HepG2 (cell line): ENCODE results near the gene SLC13A3. TPM values are rescaled to one million over a fixed set of nuclear protein-coding genes. Genes with fewer than 3 reads are reported as not detected.

Source experiments
- ARHGAP35 ChIP-seq: sonication (generic); formaldehyde crosslinking; IDR thresholded peaks from 2 replicates; pipeline ENCODE4 v1.9.0; 2022; ENCODE audit warnings: mild to moderate bottlenecking, inconsistent platforms, moderate library complexity, missing genetic modification reagents, borderline replicate concordance
- CHD4 ChIP-seq: fragments of 200-600 bp; sonication (generic); IDR thresholded peaks from 2 replicates; pipeline ENCODE4 v1.7.0; 2017; ENCODE audit warnings: mild to moderate bottlenecking, low read length, borderline replicate concordance
- CREB3 ChIP-seq: sonication (generic); formaldehyde crosslinking; IDR thresholded peaks from 2 replicates; pipeline ENCODE4 v1.5.0; 2020; ENCODE audit warnings: missing genetic modification reagents
- DBP ChIP-seq: sonication (generic); formaldehyde crosslinking; IDR thresholded peaks from 2 replicates; pipeline ENCODE4 v1.4.0; 2020; ENCODE audit warnings: missing genetic modification reagents; ENCODE audit errors: not compliant biosample characterization
- GATAD1 ChIP-seq: IDR thresholded peaks from 2 replicates; pipeline ENCODE4 v1.6.1; 2016; ENCODE audit warnings: missing genetic modification reagents, missing compliant biosample characterization
- HOXA7 ChIP-seq: sonication (generic); formaldehyde crosslinking; IDR thresholded peaks from 2 replicates; pipeline ENCODE4 v1.8.1; 2022; ENCODE audit warnings: mild to moderate bottlenecking, missing genetic modification reagents, moderate library complexity
- HOXA9 ChIP-seq: sonication (generic); formaldehyde crosslinking; IDR thresholded peaks from 2 replicates; pipeline ENCODE4 v1.8.1; 2022; ENCODE audit warnings: missing genetic modification reagents, mild to moderate bottlenecking, moderate library complexity, borderline replicate concordance
- IRF2 ChIP-seq: IDR thresholded peaks from 2 replicates; pipeline ENCODE4 v1.6.1; 2018; ENCODE audit warnings: missing genetic modification reagents, missing compliant biosample characterization
- KDM1A ChIP-seq: IDR thresholded peaks from 2 replicates; pipeline ENCODE4 v1.6.1; 2016; ENCODE audit warnings: missing compliant biosample characterization
- KDM6A ChIP-seq: IDR thresholded peaks from 2 replicates; pipeline ENCODE4 v1.6.1; 2016; ENCODE audit warnings: low read depth
- KLF11 ChIP-seq: IDR thresholded peaks from 2 replicates; pipeline ENCODE4 v1.6.1; 2016; ENCODE audit warnings: missing compliant biosample characterization
- MEIS2 ChIP-seq: sonication (generic); formaldehyde crosslinking; IDR thresholded peaks from 2 replicates; pipeline ENCODE4 v1.9.0; 2021; ENCODE audit warnings: mild to moderate bottlenecking, missing genetic modification reagents
- MIER3 ChIP-seq: IDR thresholded peaks from 2 replicates; pipeline ENCODE4 v1.6.1; 2016; ENCODE audit warnings: missing compliant biosample characterization, borderline replicate concordance
- MNT ChIP-seq: fragments of 450-650 bp; IDR thresholded peaks from 2 replicates; pipeline ENCODE4 v1.6.1; 2016
- PTBP1 ChIP-seq: fragments of 200-400 bp; formaldehyde crosslinking; IDR thresholded peaks from 2 replicates; pipeline ENCODE4 v1.6.1; 2018; ENCODE audit warnings: low read length, low read depth; ENCODE audit not compliant: poor library complexity, severe bottlenecking
- SUZ12 ChIP-seq: fragments of 150-350 bp; IDR thresholded peaks from 2 replicates; pipeline ENCODE4 v1.6.1; 2014; ENCODE audit warnings: low read depth, low read length
- TEAD2 ChIP-seq: sonication (generic); formaldehyde crosslinking; IDR thresholded peaks from 2 replicates; pipeline ENCODE4 v1.9.0; 2021; ENCODE audit warnings: missing genetic modification reagents
- THAP7 ChIP-seq: sonication (generic); formaldehyde crosslinking; IDR thresholded peaks from 2 replicates; pipeline ENCODE4 v1.8.1; 2023; ENCODE audit warnings: mild to moderate bottlenecking, missing genetic modification reagents
- ZBTB1 ChIP-seq: sonication (generic); formaldehyde crosslinking; IDR thresholded peaks from 2 replicates; pipeline ENCODE4 v1.4.0; 2020; ENCODE audit warnings: missing genetic modification reagents, borderline replicate concordance
- ZC3H4 ChIP-seq: sonication (generic); formaldehyde crosslinking; IDR thresholded peaks from 2 replicates; pipeline ENCODE4 v1.4.0; 2020; ENCODE audit warnings: missing genetic modification reagents, borderline replicate concordance
- ZFP36L1 ChIP-seq: sonication (generic); formaldehyde crosslinking; IDR thresholded peaks from 2 replicates; pipeline ENCODE4 v1.8.0; 2022; ENCODE audit warnings: mild to moderate bottlenecking, missing genetic modification reagents, moderate library complexity
- ZMYM2 ChIP-seq: sonication (generic); formaldehyde crosslinking; IDR thresholded peaks from 2 replicates; pipeline ENCODE4 v1.8.0; 2022; ENCODE audit warnings: mild to moderate bottlenecking, missing genetic modification reagents
- ZNF496 ChIP-seq: sonication (generic); formaldehyde crosslinking; IDR thresholded peaks from 2 replicates; pipeline ENCODE4 v1.8.1; 2023; ENCODE audit warnings: mild to moderate bottlenecking, moderate library complexity, missing genetic modification reagents; ENCODE audit not compliant: insufficient replicate concordance
- ZNF629 ChIP-seq: sonication (generic); formaldehyde crosslinking; conservative IDR thresholded peaks from 2 replicates; pipeline ENCODE4 v1.5.0; 2020; ENCODE audit warnings: missing genetic modification reagents
- ZNF790 ChIP-seq: sonication (generic); formaldehyde crosslinking; IDR thresholded peaks from 2 replicates; pipeline ENCODE4 v1.8.0; 2022; ENCODE audit warnings: missing genetic modification reagents, mild to moderate bottlenecking, borderline replicate concordance
- ZNF841 ChIP-seq: sonication (generic); formaldehyde crosslinking; IDR thresholded peaks from 2 replicates; pipeline ENCODE4 v1.8.1; 2023; ENCODE audit warnings: missing genetic modification reagents, borderline replicate concordance
- ZNF879 ChIP-seq: sonication (generic); formaldehyde crosslinking; IDR thresholded peaks from 2 replicates; pipeline ENCODE4 v1.8.1; 2023; ENCODE audit warnings: missing genetic modification reagents
- ZNF883 ChIP-seq: sonication (generic); formaldehyde crosslinking; IDR thresholded peaks from 2 replicates; pipeline ENCODE4 v1.5.1; 2020; ENCODE audit warnings: mild to moderate bottlenecking, missing genetic modification reagents; ENCODE audit errors: not compliant biosample characterization
- polyA plus RNA-seq, 8 experiments: library from polyadenylated mRNA; depleted of rRNA in 3 of 8; stranded (reverse) in 7 of 8; unstranded in 1 of 8; fragments of >200 nt; fragmentation: Illumina TruSeq in 4 of 8; extraction: Trizol in 4 of 8; gene quantifications; 2 replicates each; pipeline versions ENCODE4 v1.2.1 to v1.2.3, GENCODE V29; 2011 to 2016; ENCODE audit warnings: low read depth in 4 of 8, missing spikeins in 1 of 8, mixed read lengths in 1 of 8; ENCODE audit not compliant: insufficient read depth in 1 of 8
- total RNA-seq, 5 experiments: library from RNA; depleted of rRNA; stranded (reverse); fragments of >200 nt; fragmentation: Illumina TruSeq; extraction: Trizol; gene quantifications; 2 replicates each; pipeline ENCODE4 v1.2.3, GENCODE V29; 2016; ENCODE audit warnings: low read depth in 1 of 5
- TF ChIP-seq, protein P1 (sequence below): sonication (generic); formaldehyde crosslinking; IDR thresholded peaks from 2 replicates; pipeline ENCODE4 v1.5.0; 2020; ENCODE audit warnings: missing genetic modification reagents

SLC13A3 gene
- total and polyA plus RNA-seq, 2 of the 13 experiments (the other 11 are each of a cell fraction or from before 2014, with no cell fraction given): 66.5 to 76.0 TPM

DNA sequence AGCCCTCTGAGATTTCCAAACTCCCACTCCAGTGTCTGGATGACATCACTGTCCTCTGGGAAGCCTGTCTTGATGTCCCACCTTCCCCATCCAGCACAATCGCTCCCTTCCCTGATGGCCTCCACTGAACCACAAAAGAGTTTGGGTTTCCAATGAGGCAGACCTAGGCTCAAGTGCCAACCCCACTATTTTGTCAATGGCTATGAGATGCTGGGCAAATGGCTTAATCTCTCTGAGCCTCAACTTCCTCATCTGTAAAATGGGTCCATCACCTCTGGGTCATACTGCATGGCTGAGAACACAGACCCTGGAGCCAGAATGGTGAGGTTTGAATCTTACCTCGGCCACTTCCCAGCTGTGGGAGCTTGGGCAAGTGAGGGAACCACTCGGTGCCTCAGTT lies 11.7 kb downstream of the SLC13A3 start (continued):
- TF ChIP-seq ZBTB1 (CRISPR knock-in tag): no peak
- no peak for TF ChIP-seq ZNF841 (CRISPR knock-in tag)
- TF ChIP-seq CREB3 (CRISPR knock-in tag): no peak
- no peak for TF ChIP-seq MIER3 (CRISPR knock-in tag)
- TF ChIP-seq ZNF883 (CRISPR knock-in tag): no peak
- TF ChIP-seq DBP (CRISPR knock-in tag): no peak
- TF ChIP-seq KLF11 (CRISPR knock-in tag): no peak
- peak; percentile 67; the same call in 1 of the 2 replicates for TF ChIP-seq THAP7 (CRISPR knock-in tag)
- no peak for TF ChIP-seq ZNF496 (CRISPR knock-in tag)
- TF ChIP-seq MEIS2 (CRISPR knock-in tag): no peak
- TF ChIP-seq ZMYM2 (CRISPR knock-in tag): 0 out of 2 replicates have a peak, but pooled peaks have one; percentile 45
- TF ChIP-seq SUZ12: no peak
- no peak for TF ChIP-seq ARHGAP35 (CRISPR knock-in tag)
- peak; percentile 100 for TF ChIP-seq ZNF629
- TF ChIP-seq ZFP36L1 (CRISPR knock-in tag): no peak
- peak; percentile 93 for TF ChIP-seq CHD4
- TF ChIP-seq KDM1A (CRISPR knock-in tag): peak; percentile 96
- TF ChIP-seq HOXA9: 0 out of 2 replicates have a peak, but pooled peaks have one; percentile 37
- TF ChIP-seq ZNF879 (CRISPR knock-in tag): no peak
- TF ChIP-seq GATAD1 (CRISPR knock-in tag): no peak
- 0 out of 2 replicates have a peak, but pooled peaks have one; percentile 2 for TF ChIP-seq ZC3H4
- no peak for TF ChIP-seq TEAD2
- TF ChIP-seq KDM6A (CRISPR knock-in tag): no peak
- no peak for TF ChIP-seq MNT
- TF ChIP-seq PTBP1: no peak
- no peak for TF ChIP-seq ZNF790
- TF ChIP-seq HOXA7 (CRISPR knock-in tag): no peak
- TF ChIP-seq IRF2 (CRISPR knock-in tag): no peak
- TF ChIP-seq, protein P1, sequence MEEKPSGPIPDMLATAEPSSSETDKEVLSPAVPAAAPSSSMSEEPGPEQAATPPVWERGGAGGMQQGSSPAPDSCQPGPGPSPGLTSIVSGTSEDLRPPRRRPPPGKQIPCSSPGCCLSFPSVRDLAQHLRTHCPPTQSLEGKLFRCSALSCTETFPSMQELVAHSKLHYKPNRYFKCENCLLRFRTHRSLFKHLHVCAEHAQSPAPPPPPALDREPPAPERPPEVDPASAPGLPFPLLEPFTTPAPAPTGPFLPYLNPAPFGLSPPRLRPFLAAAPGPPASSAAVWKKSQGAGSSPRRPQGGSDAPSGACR (CRISPR knock-in tag): no peak
